ENCODE data around the gene ERBIN. TPM values are rescaled to one million over a fixed set of nuclear protein-coding genes. Genes with fewer than 3 reads are reported as not detected.

Gene ERBIN
- total and polyA plus RNA-seq, 2 of the 4 experiments (the other 2 are of a cell fraction), result 25.8 to 70.1 TPM

DNA sequence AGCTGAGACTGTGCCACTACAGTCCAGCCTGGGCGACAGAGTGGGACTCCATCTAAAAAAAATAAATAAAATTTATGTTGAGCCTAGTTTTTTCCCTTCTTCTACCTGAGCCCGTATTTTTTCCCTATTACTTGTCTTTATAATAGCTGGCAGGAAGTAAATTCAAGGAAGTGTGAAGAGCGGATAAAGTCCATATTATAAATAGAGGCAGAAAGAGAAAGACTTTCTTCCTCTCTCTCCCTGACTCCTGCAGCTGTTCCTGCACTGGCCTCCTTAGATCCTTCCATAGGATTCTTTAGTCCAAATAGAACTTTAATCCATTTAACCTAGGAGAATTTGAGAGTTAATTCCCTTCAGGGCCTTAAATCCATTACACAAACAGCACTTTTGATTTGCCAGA is 10.3 kb upstream of the ERBIN start:
- ChIA-PET POLR2A (ENCODE audit: unreplicated experiment) (no interaction called here), CTCF (interaction anchor here (0.6 kb wide), 1 partner anchor 53 kb away, joined by 3 read pairs; no protein-coding TSS in a partner anchor)
- TF ChIP-seq BHLHE40 (IDR thresholded peaks at IDR 0.05; ENCODE audit: low read depth, low read length) (no peak), RAD21 (IDR thresholded peaks at IDR 0.05; ENCODE audit: low read length) (no peak), CEBPB (IDR thresholded peaks at IDR 0.05; ENCODE audit: low read depth, low read length) (no peak), CHD1 (IDR thresholded peaks at IDR 0.05; ENCODE audit: low read depth, low read length) (no peak), NFE2L2 (IDR thresholded peaks at IDR 0.05; ENCODE audit: low read depth, low read length) (no peak), POLR2A (IDR thresholded peaks at IDR 0.05; ENCODE audit: low read depth, low read length) (no peak)
- TF ChIP-seq, protein P1, sequence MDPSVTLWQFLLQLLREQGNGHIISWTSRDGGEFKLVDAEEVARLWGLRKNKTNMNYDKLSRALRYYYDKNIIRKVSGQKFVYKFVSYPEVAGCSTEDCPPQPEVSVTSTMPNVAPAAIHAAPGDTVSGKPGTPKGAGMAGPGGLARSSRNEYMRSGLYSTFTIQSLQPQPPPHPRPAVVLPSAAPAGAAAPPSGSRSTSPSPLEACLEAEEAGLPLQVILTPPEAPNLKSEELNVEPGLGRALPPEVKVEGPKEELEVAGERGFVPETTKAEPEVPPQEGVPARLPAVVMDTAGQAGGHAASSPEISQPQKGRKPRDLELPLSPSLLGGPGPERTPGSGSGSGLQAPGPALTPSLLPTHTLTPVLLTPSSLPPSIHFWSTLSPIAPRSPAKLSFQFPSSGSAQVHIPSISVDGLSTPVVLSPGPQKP (IDR thresholded peaks at IDR 0.05; ENCODE audit: borderline replicate concordance, low read depth, low read length), result no peak
- TF ChIP-seq, protein P2, sequence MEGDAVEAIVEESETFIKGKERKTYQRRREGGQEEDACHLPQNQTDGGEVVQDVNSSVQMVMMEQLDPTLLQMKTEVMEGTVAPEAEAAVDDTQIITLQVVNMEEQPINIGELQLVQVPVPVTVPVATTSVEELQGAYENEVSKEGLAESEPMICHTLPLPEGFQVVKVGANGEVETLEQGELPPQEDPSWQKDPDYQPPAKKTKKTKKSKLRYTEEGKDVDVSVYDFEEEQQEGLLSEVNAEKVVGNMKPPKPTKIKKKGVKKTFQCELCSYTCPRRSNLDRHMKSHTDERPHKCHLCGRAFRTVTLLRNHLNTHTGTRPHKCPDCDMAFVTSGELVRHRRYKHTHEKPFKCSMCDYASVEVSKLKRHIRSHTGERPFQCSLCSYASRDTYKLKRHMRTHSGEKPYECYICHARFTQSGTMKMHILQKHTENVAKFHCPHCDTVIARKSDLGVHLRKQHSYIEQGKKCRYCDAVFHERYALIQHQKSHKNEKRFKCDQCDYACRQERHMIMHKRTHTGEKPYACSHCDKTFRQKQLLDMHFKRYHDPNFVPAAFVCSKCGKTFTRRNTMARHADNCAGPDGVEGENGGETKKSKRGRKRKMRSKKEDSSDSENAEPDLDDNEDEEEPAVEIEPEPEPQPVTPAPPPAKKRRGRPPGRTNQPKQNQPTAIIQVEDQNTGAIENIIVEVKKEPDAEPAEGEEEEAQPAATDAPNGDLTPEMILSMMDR (conservative IDR thresholded peaks at IDR 0.05; ENCODE audit: low read depth, low read length), result no peak
- TF ChIP-seq, protein P3, sequence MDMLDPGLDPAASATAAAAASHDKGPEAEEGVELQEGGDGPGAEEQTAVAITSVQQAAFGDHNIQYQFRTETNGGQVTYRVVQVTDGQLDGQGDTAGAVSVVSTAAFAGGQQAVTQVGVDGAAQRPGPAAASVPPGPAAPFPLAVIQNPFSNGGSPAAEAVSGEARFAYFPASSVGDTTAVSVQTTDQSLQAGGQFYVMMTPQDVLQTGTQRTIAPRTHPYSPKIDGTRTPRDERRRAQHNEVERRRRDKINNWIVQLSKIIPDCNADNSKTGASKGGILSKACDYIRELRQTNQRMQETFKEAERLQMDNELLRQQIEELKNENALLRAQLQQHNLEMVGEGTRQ (IDR thresholded peaks at IDR 0.05; ENCODE audit: low read depth, low read length), result no peak
- no peaks in the 10 kb centered on the region for H3K27me3 ChIP-seq (ENCODE audit: control insufficient read depth, insufficient read depth, low read length)
- whole genome bisulfite sequencing, 2 experiments (ENCODE audit: extremely low coverage in 2 of 2, insufficient read length in 1 of 2), result no CpG with 5 or more reads among the region's 3 CpGs
- intact Hi-C loops (cut with micrococcal nuclease) (no loop called here), in situ Hi-C loops (cut with MboI; ENCODE audit: low sequenced_read_pairs) (no loop called here), dilution Hi-C loops (cut with HindIII; ENCODE audit: low sequenced_read_pairs, unreplicated experiment) (no loop called here)
- H3K36me3 ChIP-seq (ENCODE audit: control insufficient read depth, insufficient read depth, low read length), result no peaks in the 10 kb centered on the region
- no peak overlapping the region for H4K8ac ChIP-seq (ENCODE audit: low read depth in 2 of 2, low read length in 2 of 2)
- no peak overlapping the region for H3K23ac ChIP-seq (ENCODE audit: low read depth, low read length)
- no peak overlapping the region for H4K91ac ChIP-seq (ENCODE audit: insufficient read depth, low read depth, low read length)
- no peaks in the 10 kb centered on the region for H3K79me1 ChIP-seq (ENCODE audit: low read depth in 1 of 2, low read length in 2 of 2)
- H2BK120ac ChIP-seq (ENCODE audit: low read depth, low read length), result no peak overlapping the region
- H2AK5ac ChIP-seq (ENCODE audit: low read depth, low read length), result no peak overlapping the region
- H3K4me1 ChIP-seq (ENCODE audit: control insufficient read depth, insufficient read depth, low read length), result peaks cover 2% of the 10 kb centered on the region; the same call in 1 of the 2 replicates
- no peaks in the 10 kb centered on the region for H3K9me3 ChIP-seq (ENCODE audit: control insufficient read depth, insufficient read depth, low read length)
- H3K4me3 ChIP-seq (ENCODE audit: insufficient read depth, low read depth, low read length), result no peak overlapping the region
- H3K4me2 ChIP-seq (ENCODE audit: low read depth, low read length), result no peak overlapping the region
- H3K14ac ChIP-seq (replicated peaks; ENCODE audit: low read depth, low read length), result no peak overlapping the region
- no peaks in the 10 kb centered on the region for H3K9me1 ChIP-seq (ENCODE audit: insufficient read depth, low read length)
- ATAC-seq (ENCODE audit: low read depth), result no peak
- H2AK9ac ChIP-seq (replicated peaks; ENCODE audit: low read depth, low read length, poor library complexity), result no peak overlapping the region
- H3K9ac ChIP-seq (ENCODE audit: low read depth, low read length), result no peak overlapping the region
- H3K18ac ChIP-seq (ENCODE audit: low read depth, low read length), result no peak overlapping the region
- H2BK5ac ChIP-seq (ENCODE audit: low read depth, low read length, poor library complexity, severe bottlenecking), result no peak overlapping the region
- H4K20me1 ChIP-seq (ENCODE audit: insufficient read depth, low read length), result no peaks in the 10 kb centered on the region
- H2BK15ac ChIP-seq (ENCODE audit: low read depth, low read length), result no peak overlapping the region
- H3K27ac ChIP-seq (ENCODE audit: insufficient read depth, low read length), result no peak overlapping the region
- no peak for DNase-seq
- H3K56ac ChIP-seq (ENCODE audit: extremely low read depth, insufficient read depth, low read length), result no peak overlapping the region
- BruUV-seq (replicated peaks), result no TSS peak
- no peak overlapping the region for H2AFZ ChIP-seq (replicated peaks; ENCODE audit: low read length, poor library complexity)
- no peak overlapping the region for H2BK20ac ChIP-seq (ENCODE audit: low read depth, low read length)
- no peak overlapping the region for H3K4ac ChIP-seq (ENCODE audit: low read depth, low read length)
- no peak overlapping the region for H4K5ac ChIP-seq (ENCODE audit: low read depth, low read length)
